Embryonic facial prominence (tissue), 1 donor: ENCODE data around the gene TBK1.

Experiments
- DNase-seq: peaks from one replicate; pipeline ENCODE4 v3.0.0-alpha.2; 2016; ENCODE audit errors: extremely low spot score

TBK1 gene

GRCh38 chr12:64545081-64545382 lies 93.1 kb downstream of the TBK1 start:
- DNase-seq: no peak

DNA sequence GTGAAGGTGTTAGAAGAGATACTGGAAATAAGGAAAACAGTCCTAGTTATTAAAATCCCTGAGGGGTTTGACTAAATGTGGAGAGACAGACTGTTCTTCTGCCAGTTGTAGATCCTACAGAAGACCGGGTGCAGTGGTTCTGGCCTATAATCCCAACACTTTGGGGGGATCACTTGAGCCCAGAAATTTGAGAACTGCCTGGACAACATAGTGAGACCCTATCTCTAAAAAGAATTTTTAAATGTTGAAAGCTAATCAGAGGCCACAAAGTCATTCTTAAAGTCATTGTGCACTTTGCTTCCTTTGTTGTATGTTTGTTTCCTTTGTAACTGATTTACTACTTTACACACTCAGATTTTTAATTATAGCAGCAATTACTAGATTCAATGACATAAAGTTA lies 97.2 kb downstream of the TBK1 start:
- DNase-seq: no peak

- no peak for DNase-seq
These were observed 98.8 kb downstream of the TBK1 start for GRCh38 chr12:64550755-64551154.

DNA sequence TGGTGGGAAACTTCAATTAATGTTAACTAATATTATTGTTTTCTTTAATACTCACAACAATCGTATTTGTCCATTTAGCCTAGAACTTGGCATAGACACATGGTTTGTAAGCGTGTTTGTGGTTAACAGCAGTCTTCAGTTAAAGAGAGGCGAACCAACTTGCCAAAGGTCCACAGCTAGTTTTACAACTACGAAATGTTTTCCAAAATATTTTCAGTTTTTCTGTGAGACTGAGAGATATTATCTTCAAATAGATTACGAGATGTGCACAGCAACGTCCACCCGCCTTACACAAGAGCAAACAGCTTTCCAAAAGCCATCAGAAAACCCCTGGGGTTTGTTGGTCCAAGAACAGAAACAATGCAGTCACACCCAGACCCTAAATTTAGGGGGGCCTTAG lies 99.8 kb downstream of the TBK1 start:
- DNase-seq: no peak
